ENCODE measurements around the gene TRPV4.

The TRPV4 gene

GRCh38 chr12:109785854-109786253, 47.3 kb downstream of the TRPV4 start:
- TF ChIP-seq, protein P1, sequence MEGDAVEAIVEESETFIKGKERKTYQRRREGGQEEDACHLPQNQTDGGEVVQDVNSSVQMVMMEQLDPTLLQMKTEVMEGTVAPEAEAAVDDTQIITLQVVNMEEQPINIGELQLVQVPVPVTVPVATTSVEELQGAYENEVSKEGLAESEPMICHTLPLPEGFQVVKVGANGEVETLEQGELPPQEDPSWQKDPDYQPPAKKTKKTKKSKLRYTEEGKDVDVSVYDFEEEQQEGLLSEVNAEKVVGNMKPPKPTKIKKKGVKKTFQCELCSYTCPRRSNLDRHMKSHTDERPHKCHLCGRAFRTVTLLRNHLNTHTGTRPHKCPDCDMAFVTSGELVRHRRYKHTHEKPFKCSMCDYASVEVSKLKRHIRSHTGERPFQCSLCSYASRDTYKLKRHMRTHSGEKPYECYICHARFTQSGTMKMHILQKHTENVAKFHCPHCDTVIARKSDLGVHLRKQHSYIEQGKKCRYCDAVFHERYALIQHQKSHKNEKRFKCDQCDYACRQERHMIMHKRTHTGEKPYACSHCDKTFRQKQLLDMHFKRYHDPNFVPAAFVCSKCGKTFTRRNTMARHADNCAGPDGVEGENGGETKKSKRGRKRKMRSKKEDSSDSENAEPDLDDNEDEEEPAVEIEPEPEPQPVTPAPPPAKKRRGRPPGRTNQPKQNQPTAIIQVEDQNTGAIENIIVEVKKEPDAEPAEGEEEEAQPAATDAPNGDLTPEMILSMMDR (IDR thresholded peaks at IDR 0.05): no peak
- Histone ChIP-seq H3K9me3 (no peaks in the 10 kb centered on the region), H3K4me1 (ENCODE audit: control insufficient read depth in 1 of 2, insufficient read depth in 1 of 2, low read depth in 1 of 2, low read length in 1 of 2) (no peaks in the 10 kb centered on the region), H3K27ac (no peak overlapping the region), H3K4me3 (ENCODE audit: low read depth in 1 of 2, low read length in 1 of 2) (no peak overlapping the region), H3K36me3 (no peaks in the 10 kb centered on the region), H3K27me3 (no peaks in the 10 kb centered on the region)

- H3K9me3 ChIP-seq: no peaks in the 10 kb centered on the region
- no peaks in the 10 kb centered on the region for H3K36me3 ChIP-seq
- no peaks in the 10 kb centered on the region for H3K4me1 ChIP-seq (ENCODE audit: control insufficient read depth in 1 of 2, insufficient read depth in 1 of 2, low read depth in 1 of 2, low read length in 1 of 2)
- H3K27ac ChIP-seq: no peak overlapping the region
- TF ChIP-seq, protein P1 (IDR thresholded peaks at IDR 0.05): no peak
- no peaks in the 10 kb centered on the region for H3K27me3 ChIP-seq
- H3K4me3 ChIP-seq (ENCODE audit: low read depth in 1 of 2, low read length in 1 of 2): no peak overlapping the region
These were observed 49.3 kb downstream of the TRPV4 start for GRCh38 chr12:109783965-109784244.

DNA sequence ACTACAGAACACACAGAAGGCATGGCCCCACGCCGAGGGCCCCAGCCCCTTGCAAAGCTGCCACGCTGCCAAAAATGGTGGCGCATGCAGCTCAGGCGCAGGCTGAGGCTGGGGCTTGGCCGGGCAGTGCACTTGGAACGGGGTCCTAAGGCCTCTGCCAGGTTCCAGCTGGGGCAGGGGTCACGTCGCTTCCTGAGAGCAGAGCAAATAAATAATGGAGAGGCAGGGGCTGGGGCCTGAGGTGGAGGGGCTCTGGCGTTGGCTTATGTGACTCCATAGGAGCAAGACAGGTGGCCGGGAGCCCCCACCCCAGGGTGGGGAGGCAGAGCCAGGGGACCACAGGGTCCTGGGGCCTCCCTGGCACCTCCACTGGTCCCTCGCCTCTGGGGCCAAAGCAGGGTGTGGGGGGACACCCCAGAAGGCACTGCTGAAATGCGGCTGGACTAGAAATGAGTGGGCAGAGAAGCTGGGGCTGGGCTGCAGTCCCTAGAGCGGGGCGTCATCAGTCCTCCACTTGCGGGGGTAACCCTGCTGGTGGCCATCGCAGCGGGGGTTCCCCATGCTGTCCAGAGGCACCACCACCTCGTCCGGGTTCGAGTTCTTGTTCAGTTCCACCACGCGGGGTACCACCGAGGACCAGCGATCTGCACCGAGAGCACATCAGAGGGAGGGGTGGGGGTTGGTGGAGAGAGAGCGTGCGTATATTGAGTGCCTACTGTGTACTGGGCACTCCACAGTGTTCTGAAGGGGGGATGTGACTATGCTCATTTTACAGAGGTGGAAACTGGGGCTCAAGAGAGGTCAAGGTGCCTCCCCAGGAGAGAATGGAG, 49.8 kb downstream of the TRPV4 start:
- Histone ChIP-seq H3K36me3 (no peaks in the 10 kb centered on the region), H3K9me3 (no peaks in the 10 kb centered on the region), H3K4me1 (ENCODE audit: control insufficient read depth in 1 of 2, insufficient read depth in 1 of 2, low read depth in 1 of 2, low read length in 1 of 2) (no peaks in the 10 kb centered on the region), H3K27ac (no peak overlapping the region), H3K4me3 (ENCODE audit: low read depth in 1 of 2, low read length in 1 of 2) (no peak overlapping the region), H3K27me3 (no peaks in the 10 kb centered on the region)
- TF ChIP-seq, protein P1 (IDR thresholded peaks at IDR 0.05): no peak

DNA sequence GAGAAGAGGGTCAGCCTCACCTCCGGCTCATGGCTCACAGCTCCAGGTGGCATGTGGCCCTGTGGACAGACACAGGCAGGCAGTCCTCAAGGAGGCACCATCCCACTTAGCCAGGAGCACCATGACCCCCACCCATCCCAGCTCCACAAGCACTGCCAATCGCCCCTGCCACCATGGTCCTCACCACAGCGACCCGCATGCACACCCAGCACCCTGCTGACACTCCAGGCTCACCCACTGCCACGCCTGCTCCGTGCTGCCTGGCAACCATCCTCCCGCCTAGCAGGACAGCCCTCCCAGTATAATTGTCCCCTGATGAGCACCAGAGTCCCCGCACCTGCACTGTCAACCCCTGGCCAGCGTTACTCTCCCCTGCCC, 50.9 kb downstream of the TRPV4 start:
- no peak overlapping the region for H3K27ac ChIP-seq
- H3K4me3 ChIP-seq (ENCODE audit: low read depth in 1 of 2, low read length in 1 of 2): no peak overlapping the region
- H3K36me3 ChIP-seq: no peaks in the 10 kb centered on the region
- TF ChIP-seq, protein P1 (IDR thresholded peaks at IDR 0.05): no peak
- H3K9me3 ChIP-seq: no peaks in the 10 kb centered on the region
- peaks cover 6% of the 10 kb centered on the region for H3K27me3 ChIP-seq
- no peaks in the 10 kb centered on the region for H3K4me1 ChIP-seq (ENCODE audit: control insufficient read depth in 1 of 2, insufficient read depth in 1 of 2, low read depth in 1 of 2, low read length in 1 of 2)

GRCh38 chr12:109781668-109782325, 51.4 kb downstream of the TRPV4 start:
- H3K36me3 ChIP-seq: no peaks in the 10 kb centered on the region
- no peaks in the 10 kb centered on the region for H3K9me3 ChIP-seq
- TF ChIP-seq, protein P1 (IDR thresholded peaks at IDR 0.05): no peak
- no peaks in the 10 kb centered on the region for H3K4me1 ChIP-seq (ENCODE audit: control insufficient read depth in 1 of 2, insufficient read depth in 1 of 2, low read depth in 1 of 2, low read length in 1 of 2)
- no peak overlapping the region for H3K27ac ChIP-seq
- H3K4me3 ChIP-seq (ENCODE audit: low read depth in 1 of 2, low read length in 1 of 2): no peak overlapping the region
- peaks cover 9% of the 10 kb centered on the region for H3K27me3 ChIP-seq

Data from neutrophil (primary cell).